GM18951 (cell line): ENCODE measurements around the gene FAM131B.

ENCODE experiments used
- POLR2A ChIP-seq: IDR thresholded peaks from 4 replicates; pipeline ENCODE4 v1.6.1; 2011; ENCODE audit warnings: mild to moderate bottlenecking; ENCODE audit not compliant: insufficient read length, insufficient read depth; ENCODE audit errors: extremely low read depth
- in situ Hi-C: fragments of 300-500 bp; cut with MboI; formaldehyde crosslinking; loops from one replicate; pipeline ENCODE4 v1.12.0; 2022; ENCODE audit warnings: low sequenced_read_pairs, mixed read lengths, inconsistent platforms; ENCODE audit not compliant: unreplicated experiment

Gene FAM131B

DNA sequence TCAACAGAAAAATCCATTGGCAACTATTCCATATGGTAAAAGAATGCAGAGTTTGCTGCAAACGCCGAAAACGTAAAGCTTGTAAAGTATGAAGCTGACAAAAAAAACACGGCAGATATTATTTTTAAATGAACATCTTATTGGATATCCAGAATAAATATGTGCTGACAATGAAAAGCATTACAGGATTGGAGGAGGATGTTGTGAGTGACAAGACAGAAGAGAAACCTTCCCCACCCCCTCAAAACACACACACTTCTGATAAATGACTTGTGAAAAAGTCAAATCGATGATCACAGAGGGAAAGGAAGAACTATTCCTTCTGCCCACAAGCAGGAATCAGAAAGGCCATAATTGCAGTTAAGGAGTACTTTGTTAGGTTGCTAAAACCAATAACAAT, 14.6 kb downstream of the FAM131B start:
- in situ Hi-C loops = no loop called here

DNA sequence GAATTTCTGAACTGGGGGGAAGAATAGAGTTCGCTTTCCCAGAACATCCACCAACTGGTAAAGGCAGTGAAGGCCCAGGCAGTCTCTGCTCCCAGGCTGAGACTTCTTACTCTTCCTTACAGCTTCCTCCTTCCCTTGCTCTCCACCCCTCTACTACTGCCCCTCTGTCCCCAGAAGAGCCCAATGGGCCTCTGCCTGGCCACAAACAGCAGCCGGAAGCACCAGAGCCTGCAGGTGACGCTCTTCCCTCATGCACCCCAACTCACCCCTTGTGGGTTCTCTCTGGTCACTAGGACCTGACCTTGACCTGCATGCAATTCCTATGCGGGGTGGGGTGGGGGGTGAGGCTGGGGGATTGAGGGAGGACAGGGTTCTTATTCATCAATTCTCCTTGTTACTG, 16.5 kb downstream of the FAM131B start:
- in situ Hi-C loops = no loop called here
- no peak for TF ChIP-seq POLR2A

More for the DNA sequence above, 14.6 kb downstream of the FAM131B start:
- no peak for TF ChIP-seq POLR2A

DNA sequence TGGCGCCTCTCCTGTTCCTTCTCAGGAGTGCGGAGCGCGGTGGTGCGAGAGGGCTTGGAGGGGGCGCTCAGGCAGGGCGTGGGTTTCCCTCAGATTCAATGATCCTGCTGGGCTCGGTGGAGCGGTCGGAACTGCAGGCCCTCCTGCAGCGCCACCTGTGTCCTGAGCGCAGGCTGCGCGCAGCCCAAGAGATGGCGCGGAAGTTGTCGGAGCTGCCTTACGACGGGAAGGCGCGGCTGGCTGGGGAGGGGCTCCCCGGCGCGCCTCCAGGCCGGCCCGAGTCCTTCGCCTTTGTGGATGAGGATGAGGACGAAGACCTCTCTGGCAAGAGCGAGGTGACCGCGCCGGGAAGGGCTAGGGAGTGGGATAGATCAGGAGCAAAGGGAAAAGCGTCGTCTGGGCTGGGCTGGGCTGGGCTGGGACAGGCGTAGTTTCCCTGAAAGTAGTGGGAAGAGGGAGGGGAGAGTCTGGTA, 17.0 kb downstream of the FAM131B start:
- in situ Hi-C loops = no loop called here
- TF ChIP-seq POLR2A = no peak

DNA sequence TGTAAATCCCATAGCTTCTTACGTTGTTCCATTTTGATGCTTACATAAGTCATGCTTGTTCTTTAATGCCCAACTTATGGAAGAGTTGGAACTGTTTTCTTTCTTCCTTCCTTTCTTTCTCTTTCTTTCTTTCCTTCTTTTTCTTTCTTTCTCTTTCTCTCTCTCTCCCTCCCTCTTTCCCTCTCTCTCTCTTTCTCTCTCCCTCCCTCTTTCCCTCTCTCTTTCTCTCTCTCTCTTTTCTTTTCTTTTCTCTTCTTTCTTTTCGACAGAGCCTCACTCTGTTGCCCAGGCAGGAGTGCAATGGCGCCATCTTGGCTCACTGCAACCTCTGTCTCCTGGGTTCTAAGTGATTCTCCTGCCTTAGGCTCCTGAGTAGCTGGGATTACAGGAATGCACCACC, 18.9 kb downstream of the FAM131B start:
- in situ Hi-C loops = no loop called here
- no peak for TF ChIP-seq POLR2A

DNA sequence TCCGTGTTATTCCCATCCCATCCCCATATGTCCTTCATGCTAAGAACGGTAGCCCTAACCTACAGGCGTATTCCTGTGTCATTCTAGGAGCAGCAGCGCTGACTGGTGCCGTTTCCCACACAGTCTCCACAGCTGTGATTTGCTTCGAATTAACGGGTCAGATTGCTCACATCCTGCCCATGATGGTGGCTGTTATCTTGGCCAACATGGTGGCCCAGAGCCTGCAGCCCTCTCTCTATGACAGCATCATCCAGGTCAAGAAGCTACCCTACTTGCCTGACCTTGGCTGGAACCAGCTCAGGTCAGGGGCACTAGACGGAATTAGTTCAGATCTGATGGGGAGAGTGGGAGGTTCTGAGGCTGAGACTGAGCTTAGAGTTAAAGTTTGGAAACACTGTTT, 20.7 kb downstream of the FAM131B start:
- TF ChIP-seq POLR2A = no peak
- in situ Hi-C loops = no loop called here

DNA sequence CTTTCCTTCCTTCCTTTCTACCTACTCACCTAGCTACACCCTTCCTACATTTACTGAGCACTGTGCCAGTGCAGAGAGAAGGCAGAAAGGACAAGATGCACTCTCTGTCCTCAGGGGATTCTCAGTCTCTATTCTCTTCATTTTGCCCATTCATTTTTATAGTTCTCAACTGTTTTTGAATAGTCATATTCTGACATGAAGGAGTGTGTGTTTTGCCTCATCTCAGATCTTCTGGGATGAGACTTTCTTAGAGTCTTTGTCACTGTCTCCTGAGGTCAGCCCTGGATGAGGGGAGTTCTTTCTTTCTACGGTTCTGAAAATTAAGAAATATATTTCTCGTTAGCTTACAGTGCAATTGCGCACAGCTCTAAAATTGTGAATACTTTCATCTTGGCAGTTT, 25.3 kb downstream of the FAM131B start:
- TF ChIP-seq POLR2A = no peak
- in situ Hi-C loops = no loop called here

DNA sequence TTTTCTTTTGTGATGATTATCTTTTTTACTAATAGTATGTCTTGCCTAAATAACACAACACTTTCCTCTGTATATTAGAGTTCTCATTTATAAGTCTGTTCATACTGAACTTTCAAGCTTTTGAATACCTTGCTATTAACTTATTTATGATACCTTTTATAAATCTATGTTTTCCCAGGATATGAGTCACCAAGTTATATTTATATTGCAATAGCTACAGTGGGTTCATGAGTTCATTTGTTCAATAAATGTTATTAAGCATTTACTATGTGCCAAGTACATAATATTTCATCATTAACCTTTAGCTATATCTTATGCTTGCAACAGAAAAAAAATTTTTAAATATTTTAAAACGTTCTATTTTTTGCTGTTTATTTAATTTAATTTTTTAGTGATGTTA, 28.3 kb downstream of the FAM131B start:
- no peak for TF ChIP-seq POLR2A
- in situ Hi-C loops = no loop called here

DNA sequence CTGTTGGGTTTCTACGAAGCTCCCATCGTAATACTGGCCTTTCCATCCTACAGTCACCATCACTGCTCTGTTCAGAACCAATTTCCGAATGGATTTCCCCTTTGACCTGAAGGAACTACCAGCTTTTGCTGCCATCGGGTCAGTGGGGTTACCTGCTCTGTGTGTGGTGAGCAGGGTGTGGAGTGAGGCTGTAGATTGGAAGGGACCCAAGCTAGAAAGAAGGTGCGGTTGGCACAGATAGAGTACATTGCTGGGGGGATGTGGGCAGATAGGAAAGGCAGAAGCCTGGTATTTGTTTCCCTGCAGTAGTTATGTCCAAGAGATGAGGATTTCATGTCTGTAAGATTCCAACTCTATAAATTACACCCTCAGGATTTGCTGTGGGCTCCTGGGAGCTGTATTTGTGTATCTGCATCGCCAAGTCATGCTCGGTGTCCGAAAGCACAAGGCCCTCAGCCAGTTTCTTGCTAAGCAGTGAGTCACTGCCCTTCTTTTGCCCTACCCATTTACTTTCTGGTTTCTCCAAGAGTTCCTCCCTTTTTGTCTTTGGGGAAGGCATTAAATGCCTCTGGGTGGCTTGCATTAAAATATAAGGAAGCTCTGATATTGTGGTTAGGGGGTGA, 31.2 kb downstream of the FAM131B start:
- in situ Hi-C loops = no loop called here
- TF ChIP-seq POLR2A = no peak

DNA sequence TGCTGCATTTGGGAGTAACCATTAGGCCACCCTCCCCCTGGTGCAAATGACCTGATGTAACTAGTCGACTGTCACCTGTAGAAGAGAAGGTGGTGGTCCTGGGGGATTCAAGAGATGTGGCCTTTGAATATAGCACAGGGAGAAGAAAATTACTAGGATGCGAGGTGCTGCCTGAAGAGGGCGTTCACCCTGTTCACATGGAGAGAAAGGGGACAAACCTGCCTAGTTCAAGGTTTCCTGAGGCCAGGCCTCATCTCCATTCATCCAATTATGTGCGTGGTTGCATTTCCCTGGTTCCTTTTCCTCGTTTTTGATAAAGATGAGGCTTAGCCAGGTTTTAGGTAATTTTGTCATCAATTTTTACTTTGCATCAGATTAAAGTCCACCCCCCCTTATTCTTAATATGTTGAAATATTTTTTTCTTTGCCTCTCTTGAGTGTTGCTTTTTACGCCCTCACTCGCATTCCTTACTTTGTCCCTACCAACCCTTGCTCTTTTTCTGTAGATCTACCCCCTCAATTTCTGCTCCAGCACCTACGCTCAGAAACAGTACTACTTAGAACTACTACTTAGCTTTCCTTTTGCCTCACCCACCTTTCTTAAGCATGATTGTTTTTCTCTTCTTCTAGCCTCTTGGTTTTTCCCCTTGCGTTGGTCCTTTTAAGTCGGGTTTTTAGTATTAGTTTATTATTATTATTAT, 32.9 kb downstream of the FAM131B start:
- in situ Hi-C loops = no loop called here
- TF ChIP-seq POLR2A = no peak

DNA sequence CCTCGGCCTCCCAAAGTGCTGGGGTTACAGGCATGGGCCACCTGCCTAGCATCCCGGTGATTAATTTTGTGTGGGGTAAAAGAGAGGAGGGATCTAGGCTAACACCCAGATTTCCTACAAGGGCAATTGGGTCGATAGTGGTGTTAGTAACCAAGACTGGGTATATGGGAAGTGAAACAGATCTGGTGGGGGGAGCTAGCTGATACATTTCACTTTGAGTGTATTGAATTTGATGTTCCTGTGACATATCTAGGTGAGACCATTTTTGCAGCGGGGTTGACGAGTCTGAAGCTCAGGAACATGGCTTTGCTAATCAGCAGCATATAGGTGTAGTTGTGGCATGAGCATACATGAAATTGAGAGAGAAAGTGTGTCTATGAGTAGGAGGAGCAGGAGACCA, 34.6 kb downstream of the FAM131B start:
- in situ Hi-C loops = no loop called here

DNA sequence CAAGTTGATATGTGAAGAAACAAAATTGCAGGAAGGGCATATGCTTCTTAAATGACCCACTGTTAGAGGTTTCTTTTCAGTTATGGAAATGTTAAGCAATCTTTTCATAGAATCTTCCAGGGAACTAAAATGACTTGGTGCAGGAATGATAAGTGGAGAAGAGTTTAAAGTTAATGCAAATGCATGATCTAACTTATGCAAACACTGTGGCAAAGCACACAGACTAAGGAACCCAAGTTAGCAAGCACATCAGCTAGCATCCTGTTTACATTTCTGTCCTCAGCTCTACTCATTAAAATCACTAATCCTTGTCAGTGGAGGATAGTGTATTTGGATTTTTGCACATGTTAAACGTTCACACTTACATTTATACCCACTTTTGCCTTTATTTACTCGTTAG, 37.3 kb downstream of the FAM131B start:
- in situ Hi-C loops = no loop called here
- TF ChIP-seq POLR2A = no peak

More for the DNA sequence above, 34.6 kb downstream of the FAM131B start:
- no peak for TF ChIP-seq POLR2A

DNA sequence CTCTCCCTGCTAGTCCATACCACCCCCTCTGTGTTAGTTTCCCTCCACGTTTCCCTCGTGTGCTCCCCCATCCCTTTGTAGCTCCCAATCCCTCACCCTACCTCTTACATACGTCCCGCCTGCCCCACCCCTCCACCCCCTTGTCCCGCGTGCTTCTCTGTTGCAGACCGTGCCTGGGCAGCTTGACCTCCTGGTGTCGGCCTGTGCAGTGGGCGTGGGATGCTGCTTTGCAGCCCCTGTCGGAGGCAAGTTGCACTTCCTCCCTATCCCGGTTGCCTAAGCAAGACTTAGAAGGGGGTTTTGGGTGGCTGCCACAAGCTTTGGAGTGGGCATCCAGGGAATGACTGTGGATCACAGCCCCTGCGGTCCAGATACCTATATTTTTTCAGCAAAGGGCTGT, 38.9 kb downstream of the FAM131B start:
- TF ChIP-seq POLR2A = no peak

DNA sequence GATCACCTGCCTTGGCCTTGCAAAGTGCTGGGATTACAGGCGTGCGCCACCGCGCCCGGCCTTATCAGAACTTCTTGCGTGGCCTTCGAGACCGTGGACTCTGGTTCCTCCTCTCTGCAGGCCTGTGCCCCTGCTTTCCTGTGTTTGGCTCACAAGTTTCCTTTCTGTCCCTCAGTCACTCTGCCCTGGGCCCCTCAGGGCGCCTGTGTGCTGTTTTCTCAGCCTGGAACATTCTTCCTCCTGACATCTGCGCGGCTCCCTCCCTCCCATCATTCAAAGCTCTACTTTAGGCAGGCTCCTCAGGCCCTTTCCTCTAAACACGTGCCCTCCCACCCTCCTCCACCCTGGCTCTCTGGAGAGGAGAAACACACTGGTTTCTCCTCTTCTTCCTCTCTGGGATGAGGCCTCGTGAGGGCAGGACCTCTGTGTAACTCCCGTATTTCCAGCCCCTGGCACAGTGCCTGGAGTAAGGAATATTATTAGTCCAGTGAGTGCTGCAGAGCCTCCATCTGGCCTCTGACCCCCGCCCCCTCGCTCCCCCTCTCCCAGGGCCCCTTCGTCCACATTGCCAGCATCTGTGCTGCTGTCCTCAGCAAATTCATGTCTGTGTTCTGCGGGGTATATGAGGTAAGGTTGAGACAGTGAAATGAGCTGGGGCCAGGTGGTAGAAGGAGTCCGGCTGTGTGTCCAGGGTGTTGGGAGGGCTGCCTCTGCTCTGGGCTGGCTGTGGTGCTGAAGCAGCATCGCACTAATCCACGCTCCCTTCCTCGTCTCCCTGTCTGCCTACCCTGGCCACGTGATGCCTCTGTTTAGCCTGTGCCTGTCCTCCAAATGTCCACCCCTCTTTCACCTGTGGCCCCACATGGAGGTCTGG, 39.5 kb downstream of the FAM131B start:
- no peak for TF ChIP-seq POLR2A
- in situ Hi-C loops = no loop called here

More for the DNA sequence above, 38.9 kb downstream of the FAM131B start:
- in situ Hi-C loops = no loop called here
